HG03354 (cell line): Measurements from ENCODE around the gene SIK3.

Experiments used
- ATAC-seq: cut with Tn5 transposase; IDR thresholded peaks from one replicate; pipeline ENCODE4 v1.9.1; 2021; ENCODE audit warnings: mild to moderate bottlenecking; ENCODE audit not compliant: unreplicated experiment, poor library complexity, severe bottlenecking

The SIK3 gene

GRCh38 chr11:117020287-117020686 lies 77.9 kb downstream of the SIK3 start:
- no peak for ATAC-seq

DNA sequence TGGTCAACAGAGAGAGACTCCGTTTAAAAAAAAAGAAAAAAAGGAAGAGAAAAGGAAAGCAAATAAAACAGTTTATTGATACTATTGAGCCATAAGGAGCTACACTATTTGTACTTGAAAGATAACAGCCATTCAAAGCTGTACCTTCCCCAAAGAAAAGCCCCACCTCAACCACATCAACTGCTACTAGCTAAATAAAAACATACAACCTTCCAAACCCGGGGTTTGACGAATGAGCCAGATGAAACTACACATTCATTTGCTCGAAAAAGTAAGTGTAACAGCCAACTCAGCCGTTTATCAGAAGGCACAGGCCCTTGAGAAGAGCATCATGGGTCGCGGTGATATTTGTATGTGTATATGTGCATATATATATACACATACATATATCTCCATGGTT lies 78.4 kb downstream of the SIK3 start:
- no peak for ATAC-seq

- no peak for ATAC-seq
Observed at GRCh38 chr11:117017456-117017855, 80.8 kb downstream of the SIK3 start.

GRCh38 chr11:117016747-117017146 lies 81.5 kb downstream of the SIK3 start:
- ATAC-seq, result no peak

DNA sequence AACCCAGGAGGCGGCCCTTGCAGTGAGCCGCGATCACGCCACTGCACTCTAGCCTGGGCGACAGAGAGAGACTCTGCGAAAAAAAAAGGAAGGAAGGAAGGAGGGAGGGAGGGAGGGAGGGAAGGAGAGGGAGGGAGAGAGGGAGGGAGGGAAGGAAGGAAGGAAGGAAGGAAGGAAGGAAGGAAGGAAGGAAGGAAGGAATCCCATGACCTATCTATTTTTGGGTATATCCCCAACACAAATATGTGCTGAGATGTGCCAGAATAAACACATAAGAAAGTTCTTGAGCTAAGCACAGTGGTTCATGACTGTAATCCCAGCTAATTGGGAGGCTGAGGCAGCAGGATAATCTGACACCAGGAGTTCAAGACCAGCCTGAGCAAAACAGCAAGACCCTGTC lies 82.0 kb downstream of the SIK3 start:
- no peak for ATAC-seq

GRCh38 chr11:117011541-117011898 lies 86.7 kb downstream of the SIK3 start:
- no peak for ATAC-seq

DNA sequence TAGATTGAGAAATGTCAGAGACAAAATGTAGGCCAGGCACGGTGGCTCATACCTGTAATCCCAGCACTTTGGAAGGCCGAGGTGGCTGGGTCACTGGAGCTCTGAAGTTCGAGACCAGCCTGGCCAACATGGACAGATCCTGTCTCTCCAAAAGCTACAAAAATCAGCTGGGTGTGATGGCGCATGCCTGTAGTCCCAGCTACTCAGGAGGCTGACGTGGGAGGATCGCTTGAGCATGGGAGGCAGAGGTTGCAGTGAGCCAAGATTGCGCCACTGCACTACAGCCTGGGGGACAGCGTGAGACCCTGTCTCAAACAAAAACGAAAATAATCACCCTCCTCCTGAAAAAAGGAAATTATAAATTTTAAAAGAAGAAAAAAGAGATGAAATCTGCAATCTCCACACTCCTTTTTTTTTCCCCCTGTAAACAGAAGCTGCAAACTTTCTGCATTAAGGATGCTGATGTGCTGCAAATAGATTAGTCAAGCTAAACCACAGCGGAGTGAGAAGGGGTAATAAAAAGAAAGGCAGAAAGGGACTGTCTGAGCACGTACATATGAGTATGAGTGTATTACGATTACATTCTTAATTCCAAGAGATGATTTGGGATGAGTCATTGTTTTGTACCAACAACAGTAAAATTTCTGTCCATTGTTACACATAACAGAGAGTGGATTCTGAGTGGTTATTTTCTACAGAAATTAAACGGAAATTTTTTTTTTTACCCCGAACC lies 87.3 kb downstream of the SIK3 start:
- ATAC-seq, result no peak

DNA sequence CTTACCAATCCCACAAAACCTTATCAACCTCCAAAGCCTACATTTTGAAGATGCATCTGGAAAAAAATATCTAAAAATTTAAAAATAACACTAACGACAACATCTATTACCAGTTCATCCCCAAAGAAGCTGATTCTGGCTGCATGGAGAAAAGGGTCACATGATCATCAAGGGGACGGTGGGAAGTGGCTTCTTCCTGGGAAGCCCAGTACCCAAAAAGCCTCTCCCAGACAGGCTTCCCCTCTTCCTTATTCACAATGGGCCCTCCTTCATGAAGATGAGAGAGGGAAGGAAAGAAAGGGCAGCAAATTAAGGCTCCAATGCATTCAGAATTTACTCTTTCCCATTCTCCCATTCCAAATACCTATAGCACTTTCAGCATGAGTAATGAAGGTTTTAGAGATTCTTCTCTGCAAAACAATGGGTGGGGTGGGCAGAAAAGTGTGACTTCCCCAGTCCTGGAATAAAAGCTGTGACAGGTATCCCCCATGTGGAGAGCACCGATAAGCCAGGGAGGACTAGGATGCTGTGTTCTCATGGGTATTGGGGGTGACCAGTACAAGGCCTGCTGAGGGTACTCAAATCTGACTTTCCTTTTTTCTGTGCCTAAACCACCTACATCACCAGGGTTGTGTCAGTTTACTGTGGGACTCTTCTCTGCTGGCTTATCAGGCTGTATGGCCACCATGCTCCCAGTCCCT lies 88.2 kb downstream of the SIK3 start:
- no peak for ATAC-seq

DNA sequence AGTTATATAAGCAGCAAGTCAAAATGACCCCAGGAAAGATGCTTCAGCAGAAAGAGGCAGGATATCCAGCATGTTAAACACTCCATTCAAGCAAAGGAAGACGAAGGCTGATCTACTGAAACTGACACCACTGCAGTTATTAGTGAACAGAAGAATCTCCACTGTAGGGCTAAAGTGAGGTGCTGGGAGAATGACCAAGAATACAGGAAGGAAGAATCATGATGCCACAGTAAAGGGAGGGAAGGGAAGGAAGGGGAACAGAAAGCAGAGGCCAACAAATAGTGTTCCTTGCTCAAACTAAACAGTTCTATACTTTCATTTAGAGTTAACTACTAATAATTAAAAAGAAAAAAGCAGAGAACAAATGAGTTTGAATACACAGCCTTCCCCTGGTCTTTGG lies 92.5 kb downstream of the SIK3 start:
- no peak for ATAC-seq

DNA sequence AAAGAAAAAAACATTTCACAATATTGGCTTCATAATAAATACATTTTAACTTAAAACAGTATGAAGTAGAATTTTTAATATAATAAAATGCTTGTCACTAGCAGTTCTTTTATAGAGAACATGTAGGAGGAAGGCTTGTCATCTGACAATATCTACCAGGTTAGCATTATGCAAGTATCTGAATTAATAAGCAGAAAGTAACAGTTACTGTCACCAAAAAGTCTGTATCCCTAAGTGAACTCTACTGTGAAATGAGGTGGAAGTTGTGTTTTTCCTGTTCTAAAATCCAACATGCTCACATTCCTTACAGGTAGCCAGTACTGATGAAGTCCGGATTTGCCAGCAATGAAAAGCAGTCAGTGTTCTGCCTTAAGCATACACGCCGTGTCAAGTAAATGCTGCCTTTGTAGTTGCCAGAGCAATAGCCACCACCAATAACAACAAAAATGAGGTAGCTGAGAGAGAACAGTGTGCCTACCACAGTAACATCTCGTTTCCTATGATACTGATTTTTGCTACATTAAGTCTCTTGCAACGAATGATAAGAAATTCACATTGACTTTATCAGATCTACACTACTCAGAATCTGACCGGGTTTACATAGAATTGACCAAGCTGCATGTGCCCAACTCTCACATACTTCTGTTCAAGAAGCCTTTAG lies 95.5 kb downstream of the SIK3 start:
- ATAC-seq, result no peak

- no peak for ATAC-seq
Observed at GRCh38 chr11:117000014-117000737, 98.1 kb downstream of the SIK3 start.

- no peak for ATAC-seq
Observed at GRCh38 chr11:116997071-116997470, 101.2 kb downstream of the SIK3 start.

DNA sequence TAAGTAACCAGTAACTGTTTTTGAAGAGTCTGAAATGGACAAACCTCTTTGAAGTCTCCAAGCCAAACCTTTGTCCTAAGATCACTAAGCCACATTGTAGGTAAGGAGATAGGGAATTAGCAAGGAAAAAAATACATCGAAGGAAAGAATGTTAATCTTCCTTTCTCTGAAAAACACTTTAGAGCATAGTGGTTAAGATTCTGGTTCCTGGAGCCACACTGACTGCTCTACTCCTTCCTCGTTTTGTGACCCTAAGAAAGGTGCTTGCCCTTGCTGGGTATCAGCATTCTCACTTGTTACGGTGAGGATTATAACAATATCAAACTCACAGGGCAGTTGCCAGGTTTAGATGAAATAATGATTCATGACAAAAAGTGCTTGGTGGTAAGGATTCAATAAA lies 104.0 kb downstream of the SIK3 start:
- ATAC-seq, result no peak

GRCh38 chr11:116993599-116993998 lies 104.6 kb downstream of the SIK3 start:
- no peak for ATAC-seq

- ATAC-seq, result no peak
Observed at GRCh38 chr11:116991491-116991890, 106.7 kb downstream of the SIK3 start.

- ATAC-seq, result no peak
Observed at GRCh38 chr11:116990811-116991210, 107.4 kb downstream of the SIK3 start.

- no peak for ATAC-seq
Observed at GRCh38 chr11:116990061-116990473, 108.2 kb downstream of the SIK3 start.

GRCh38 chr11:116989184-116989583 lies 109.0 kb downstream of the SIK3 start:
- no peak for ATAC-seq

GRCh38 chr11:116986521-116987105 lies 111.6 kb downstream of the SIK3 start:
- peak; percentile 77 for ATAC-seq

GRCh38 chr11:116984589-116984988 lies 113.6 kb downstream of the SIK3 start:
- ATAC-seq, result no peak
